ENCODE results near the gene ZFYVE1.

DNA sequence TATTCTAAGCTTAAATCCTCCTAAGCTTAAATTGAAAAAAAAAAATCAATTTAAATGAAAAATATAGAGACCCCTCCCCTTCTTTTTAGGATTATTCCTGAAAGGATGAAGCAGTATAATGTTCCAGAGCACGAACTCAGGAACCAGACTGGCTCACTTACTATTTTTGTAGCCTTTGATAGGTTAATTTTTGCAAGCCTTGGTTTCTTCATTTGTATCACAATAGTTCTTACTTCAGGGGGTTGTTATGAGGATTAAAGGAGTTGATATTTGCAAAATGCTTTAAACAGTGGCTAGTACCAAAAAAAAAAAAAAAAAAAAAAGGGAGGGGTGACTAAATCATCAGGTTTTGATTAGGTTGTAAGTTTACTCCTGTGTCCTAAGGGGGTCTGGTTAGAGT lies 28.3 kb upstream of the ZFYVE1 start:
- TF ChIP-seq L3MBTL2 (conservative IDR thresholded peaks at IDR 0.05) (no peak), BHLHE40 (IDR thresholded peaks at IDR 0.05; ENCODE audit: borderline replicate concordance) (no peak), SUZ12 (IDR thresholded peaks at IDR 0.05) (no peak), ARNT (IDR thresholded peaks at IDR 0.05) (no peak), FOXA1 (IDR thresholded peaks at IDR 0.05) (no peak), ELF4 (IDR thresholded peaks at IDR 0.05) (no peak), FOXM1 (IDR thresholded peaks at IDR 0.05; ENCODE audit: borderline replicate concordance) (no peak), NFRKB (IDR thresholded peaks at IDR 0.05) (no peak)

Data from HEK293T (cell line).